SK-N-SH (cell line): ENCODE measurements around the gene DPF1. TPM values are rescaled to one million over a fixed set of nuclear protein-coding genes. Genes with fewer than 3 reads are reported as not detected.

Experiments used
- CTCF ChIA-PET: fragments of 300-600, 350-600 bp; formaldehyde crosslinking; extraction: SDS; loops from one replicate; lab custom pipeline; 2021; lab: Yijun Ruan, JAX
- POLR2A ChIA-PET: fragments of 350-600 bp; sonication (Branson Sonifier 250); formaldehyde crosslinking; extraction: SDS; loops from one replicate; lab custom pipeline; 2020; ENCODE audit warnings: antibody characterized with exemption, inconsistent platforms; lab: Yijun Ruan, JAX
- DNase-seq: peaks from one replicate; pipeline ENCODE4 v3.0.0; 2012
- H2AFZ ChIP-seq: fragments of 200-600 bp; sonication (generic); 2 replicates; pipeline ENCODE4 v1.8.1; 2016; ENCODE audit warnings: antibody characterized with exemption, mild to moderate bottlenecking, low read depth
- H3F3A ChIP-seq: fragments of 200-600 bp; sonication (generic); replicated peaks from 2 replicates; pipeline ENCODE3; 2016; ENCODE audit warnings: antibody characterized with exemption, mild to moderate bottlenecking; ENCODE audit not compliant: insufficient read depth
- H3K27ac ChIP-seq, 2 experiments: fragments of 200-500 bp in 1 of 2; fragments of 200-600 bp in 1 of 2; sonication (Bioruptor generic) in 1 of 2; sonication (generic), shearing (Covaris generic) in 1 of 2; 2 replicates each; pipeline versions ENCODE4 v1.5.1 to v1.6.1; 2014 to 2016; ENCODE audit warnings: low read depth in 2 of 2, inconsistent platforms in 1 of 2, low read length in 1 of 2, mild to moderate bottlenecking in 1 of 2, mixed read lengths in 1 of 2
- H3K27me3 ChIP-seq: fragments of 200-600 bp; sonication (generic), shearing (Covaris generic); 2 replicates; pipeline ENCODE4 v1.6.1; 2016; ENCODE audit warnings: mixed run types; ENCODE audit not compliant: insufficient read depth
- H3K36me3 ChIP-seq, 2 experiments: fragments of 200-500 bp in 1 of 2; fragments of 200-600 bp in 1 of 2; sonication (Bioruptor generic) in 1 of 2; sonication (generic) in 1 of 2; replicated peaks in 1 of 2; 2 replicates each; pipeline versions ENCODE3 to v1.5.1; 2014 to 2016; ENCODE audit warnings: low read length in 1 of 2, mild to moderate bottlenecking in 1 of 2; ENCODE audit not compliant: insufficient read depth in 2 of 2, control insufficient read depth in 1 of 2
- H3K4me1 ChIP-seq, 2 experiments: fragments of 200-500 bp in 1 of 2; fragments of 200-600 bp in 1 of 2; sonication (Bioruptor generic) in 1 of 2; sonication (generic), shearing (Covaris generic) in 1 of 2; 2 replicates each; pipeline versions ENCODE4 v1.5.1 to v1.6.1; 2014 to 2016; ENCODE audit warnings: low read depth in 1 of 2, low read length in 1 of 2, mixed run types in 1 of 2; ENCODE audit not compliant: insufficient read depth in 2 of 2, control insufficient read depth in 1 of 2
- H3K4me2 ChIP-seq: fragments of 200-600 bp; sonication (generic), shearing (Covaris generic); 2 replicates; pipeline ENCODE4 v1.6.1; 2017; ENCODE audit warnings: mixed run types
- H3K4me3 ChIP-seq, 2 experiments: fragments of 200-500 bp in 1 of 2; fragments of 200-600 bp in 1 of 2; sonication (Bioruptor generic) in 1 of 2; sonication (generic), shearing (Covaris generic) in 1 of 2; 2 replicates each; pipeline versions ENCODE4 v1.5.1 to v1.8.1; 2014 to 2016; ENCODE audit warnings: low read depth in 2 of 2, inconsistent platforms in 1 of 2, low read length in 1 of 2, mild to moderate bottlenecking in 1 of 2, mixed read lengths in 1 of 2, moderate library complexity in 1 of 2
- H3K79me2 ChIP-seq: fragments of 200-600 bp; sonication (generic); 2 replicates; pipeline ENCODE4 v1.8.1; 2017; ENCODE audit warnings: mild to moderate bottlenecking; ENCODE audit not compliant: insufficient read depth
- H3K9ac ChIP-seq: fragments of 200-600 bp; sonication (generic); 2 replicates; pipeline ENCODE4 v1.6.1; 2017; ENCODE audit warnings: mixed run types
- H3K9me2 ChIP-seq: fragments of 200-600 bp; sonication (generic); 2 replicates; pipeline ENCODE4 v1.6.1; 2017; ENCODE audit warnings: mixed run types
- H3K9me3 ChIP-seq: fragments of 200-600 bp; sonication (generic); 2 replicates; pipeline ENCODE4 v1.6.1; 2017; ENCODE audit warnings: mixed run types, mild to moderate bottlenecking, moderate library complexity
- H4K20me1 ChIP-seq: fragments of 200-600 bp; sonication (generic); 2 replicates; pipeline ENCODE4 v1.6.1; 2017; ENCODE audit warnings: mild to moderate bottlenecking, mixed run types; ENCODE audit not compliant: insufficient read depth
- CHD2 ChIP-seq: fragments of 150-350 bp; IDR thresholded peaks from 2 replicates; pipeline ENCODE4 v1.6.1; 2018; ENCODE audit warnings: low read length; ENCODE audit not compliant: partially characterized antibody
- ELF1 ChIP-seq: IDR thresholded peaks from 2 replicates; pipeline ENCODE4 v1.4.0; 2012
- FOSL2 ChIP-seq: IDR thresholded peaks from 2 replicates; pipeline ENCODE4 v1.4.0; 2012; ENCODE audit warnings: low read depth, mild to moderate bottlenecking, moderate library complexity, borderline replicate concordance
- FOXJ3 ChIP-seq: sonication (generic); formaldehyde crosslinking; IDR thresholded peaks from 2 replicates; pipeline ENCODE4 v1.5.1; 2020; ENCODE audit warnings: mild to moderate bottlenecking, missing genetic modification reagents
- GABPA ChIP-seq: IDR thresholded peaks from 2 replicates; pipeline ENCODE4 v1.4.0; 2012; ENCODE audit warnings: low read depth, mild to moderate bottlenecking
- JUND ChIP-seq: IDR thresholded peaks from 2 replicates; pipeline ENCODE4 v1.4.0; 2012
- MEF2A ChIP-seq: IDR thresholded peaks from 2 replicates; pipeline ENCODE4 v1.4.0; 2012; ENCODE audit warnings: low read depth, borderline replicate concordance
- MXI1 ChIP-seq: IDR thresholded peaks from 2 replicates; pipeline ENCODE4 v1.6.1; 2012; ENCODE audit warnings: mild to moderate bottlenecking, low read depth, low read length, improper control_type of control experiment
- NRF1 ChIP-seq: IDR thresholded peaks from 2 replicates; pipeline ENCODE4 v1.6.1; 2012; ENCODE audit warnings: low read depth, mild to moderate bottlenecking, low read length
- POLR2AphosphoS5 ChIP-seq: IDR thresholded peaks from 2 replicates; pipeline ENCODE4 v1.6.1; 2012; ENCODE audit warnings: low read depth, low read length
- RAD21 ChIP-seq: IDR thresholded peaks from 2 replicates; pipeline ENCODE4 v1.6.1; 2012; ENCODE audit warnings: mild to moderate bottlenecking, low read length
- RFX5 ChIP-seq: IDR thresholded peaks from 2 replicates; pipeline ENCODE4 v1.6.1; 2012; ENCODE audit warnings: mild to moderate bottlenecking, improper control_type of control experiment, low read length
- RXRA ChIP-seq: IDR thresholded peaks from 2 replicates; pipeline ENCODE4 v1.4.0; 2012; ENCODE audit warnings: low read depth, mild to moderate bottlenecking, borderline replicate concordance
- SIN3A ChIP-seq: IDR thresholded peaks from 2 replicates; pipeline ENCODE4 v1.6.1; 2012; ENCODE audit warnings: low read depth, mild to moderate bottlenecking, low read length, moderate library complexity, borderline replicate concordance
- TCF12 ChIP-seq: IDR thresholded peaks from 2 replicates; pipeline ENCODE4 v1.4.0; 2012
- YY1 ChIP-seq: IDR thresholded peaks from 2 replicates; pipeline ENCODE4 v1.4.0; 2012; ENCODE audit warnings: low read depth, mild to moderate bottlenecking
- WGBS: methylation state at CpG from one replicate; pipeline ENCODE4 v1.1.6; 2017; ENCODE audit warnings: low lambda C conversion rate; 5-methylcytosine and 5-hydroxymethylcytosine counted together
- polyA plus RNA-seq, 3 experiments: library from polyadenylated mRNA; depleted of rRNA; stranded (reverse); fragments of >200 nt; gene quantifications; 2 replicates each; pipeline ENCODE4 v1.2.3, GENCODE V29; 2012
- TF ChIP-seq, protein P1 (sequence below): IDR thresholded peaks from 2 replicates; pipeline ENCODE4 v1.4.0; 2012; ENCODE audit warnings: low read depth
- TF ChIP-seq, protein P2 (sequence below): IDR thresholded peaks from 2 replicates; pipeline ENCODE4 v1.4.0; 2012; ENCODE audit warnings: low read depth, borderline replicate concordance
- TF ChIP-seq, protein P3 (sequence below): fragments of 150-350 bp; IDR thresholded peaks from 2 replicates; pipeline ENCODE4 v1.6.1; 2016; ENCODE audit warnings: mild to moderate bottlenecking, low read depth, low read length
- TF ChIP-seq, protein P4 (sequence below): fragments of 200-600 bp; sonication (generic); IDR thresholded peaks from 2 replicates; pipeline ENCODE4 v1.6.1; 2017; ENCODE audit warnings: antibody characterized with exemption, mild to moderate bottlenecking, moderate library complexity
- TF ChIP-seq, protein P5 (sequence below): IDR thresholded peaks from 2 replicates; pipeline ENCODE4 v1.6.1; 2012; ENCODE audit warnings: mild to moderate bottlenecking, low read depth, low read length, moderate library complexity

Gene DPF1
- polyA plus RNA-seq, 1 of the 3 experiments (the other 2 are of a cell fraction) = 4.8 TPM

DNA sequence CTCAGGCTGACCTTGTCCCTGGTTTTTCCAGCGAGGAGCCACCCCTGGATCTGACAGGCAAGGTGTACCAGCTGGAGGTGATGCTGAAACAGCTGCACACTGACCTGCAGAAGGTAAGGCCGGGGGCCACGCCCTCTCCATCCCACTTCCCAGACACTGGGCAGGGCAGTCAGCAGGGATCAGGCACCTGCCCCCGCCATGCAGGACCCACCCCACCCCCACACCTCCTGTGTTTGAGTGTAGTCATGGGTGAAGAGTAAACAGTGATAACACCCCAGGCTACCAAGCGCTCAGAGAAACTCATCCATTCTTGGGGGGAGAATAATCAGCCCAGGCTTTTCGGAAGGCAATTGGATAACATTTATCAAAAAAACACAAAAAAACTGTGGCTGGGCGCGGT is 19.9 kb downstream of the DPF1 start:
- H3K79me2 ChIP-seq = no peaks in the 10 kb centered on the region
- H3K4me2 ChIP-seq = no peak overlapping the region
- DNase-seq = no peak
- ChIA-PET POLR2A (no interaction called here), CTCF (interaction anchor here (0.9 kb wide), 2 partner anchors 301 to 306 kb away, joined by 3 to 4 read pairs; no protein-coding TSS in a partner anchor)
- H3K4me1 ChIP-seq = peaks cover 0 to under 1% of the 10 kb centered on the region in 2 experiments; a peak in 1 of 4 replicates
- no peak overlapping the region for H3K4me3 ChIP-seq
- no peaks in the 10 kb centered on the region for H3K27me3 ChIP-seq
- peaks cover 5% of the 10 kb centered on the region for H3F3A ChIP-seq
- no peak overlapping the region for H2AFZ ChIP-seq
- no peak overlapping the region for H3K27ac ChIP-seq
- no peak overlapping the region for H3K9ac ChIP-seq
- TF ChIP-seq ELF1 (no peak), RXRA (no peak), FOSL2 (no peak), MXI1 (no peak), RFX5 (no peak), YY1 (no peak), CHD2 (no peak), JUND (no peak), TCF12 (no peak), RAD21 (no peak), NRF1 (no peak), POLR2AphosphoS5 (no peak), FOXJ3 (CRISPR knock-in tag) (no peak), MEF2A (no peak), SIN3A (no peak)
- TF ChIP-seq, protein P1, sequence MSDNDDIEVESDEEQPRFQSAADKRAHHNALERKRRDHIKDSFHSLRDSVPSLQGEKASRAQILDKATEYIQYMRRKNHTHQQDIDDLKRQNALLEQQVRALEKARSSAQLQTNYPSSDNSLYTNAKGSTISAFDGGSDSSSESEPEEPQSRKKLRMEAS = no peak
- TF ChIP-seq, protein P2, sequence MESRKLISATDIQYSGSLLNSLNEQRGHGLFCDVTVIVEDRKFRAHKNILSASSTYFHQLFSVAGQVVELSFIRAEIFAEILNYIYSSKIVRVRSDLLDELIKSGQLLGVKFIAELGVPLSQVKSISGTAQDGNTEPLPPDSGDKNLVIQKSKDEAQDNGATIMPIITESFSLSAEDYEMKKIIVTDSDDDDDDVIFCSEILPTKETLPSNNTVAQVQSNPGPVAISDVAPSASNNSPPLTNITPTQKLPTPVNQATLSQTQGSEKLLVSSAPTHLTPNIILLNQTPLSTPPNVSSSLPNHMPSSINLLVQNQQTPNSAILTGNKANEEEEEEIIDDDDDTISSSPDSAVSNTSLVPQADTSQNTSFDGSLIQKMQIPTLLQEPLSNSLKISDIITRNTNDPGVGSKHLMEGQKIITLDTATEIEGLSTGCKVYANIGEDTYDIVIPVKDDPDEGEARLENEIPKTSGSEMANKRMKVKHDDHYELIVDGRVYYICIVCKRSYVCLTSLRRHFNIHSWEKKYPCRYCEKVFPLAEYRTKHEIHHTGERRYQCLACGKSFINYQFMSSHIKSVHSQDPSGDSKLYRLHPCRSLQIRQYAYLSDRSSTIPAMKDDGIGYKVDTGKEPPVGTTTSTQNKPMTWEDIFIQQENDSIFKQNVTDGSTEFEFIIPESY = no peak
- TF ChIP-seq, protein P3, sequence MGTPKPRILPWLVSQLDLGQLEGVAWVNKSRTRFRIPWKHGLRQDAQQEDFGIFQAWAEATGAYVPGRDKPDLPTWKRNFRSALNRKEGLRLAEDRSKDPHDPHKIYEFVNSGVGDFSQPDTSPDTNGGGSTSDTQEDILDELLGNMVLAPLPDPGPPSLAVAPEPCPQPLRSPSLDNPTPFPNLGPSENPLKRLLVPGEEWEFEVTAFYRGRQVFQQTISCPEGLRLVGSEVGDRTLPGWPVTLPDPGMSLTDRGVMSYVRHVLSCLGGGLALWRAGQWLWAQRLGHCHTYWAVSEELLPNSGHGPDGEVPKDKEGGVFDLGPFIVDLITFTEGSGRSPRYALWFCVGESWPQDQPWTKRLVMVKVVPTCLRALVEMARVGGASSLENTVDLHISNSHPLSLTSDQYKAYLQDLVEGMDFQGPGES = no peak
- H4K20me1 ChIP-seq = no peaks in the 10 kb centered on the region
- H3K9me3 ChIP-seq = no peaks in the 10 kb centered on the region
- H3K36me3 ChIP-seq = peaks cover 4 to 28% of the 10 kb centered on the region in 2 experiments
- 93% methylated on average over 7 of the region's 8 CpGs for WGBS
- no peaks in the 10 kb centered on the region for H3K9me2 ChIP-seq

DNA sequence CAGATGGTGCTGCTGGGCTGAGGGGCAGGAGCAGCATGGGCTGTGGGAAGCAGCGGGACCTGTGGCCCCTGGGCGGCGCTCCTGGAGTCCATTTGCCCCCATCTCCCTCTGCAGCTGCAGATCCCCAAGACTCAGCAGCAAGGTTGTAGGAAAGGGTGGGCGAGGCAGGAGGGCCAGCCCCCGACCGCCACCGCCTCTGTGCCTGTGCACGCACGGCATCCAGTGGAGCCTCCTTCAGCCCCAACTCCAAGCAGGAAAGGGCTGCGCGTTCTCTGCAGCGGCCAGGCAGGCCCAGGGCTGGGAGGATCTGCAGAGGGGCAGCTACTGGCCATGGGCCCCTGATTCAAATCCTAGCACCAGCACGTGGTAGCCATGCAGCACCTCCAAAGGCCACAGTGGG is 20.8 kb downstream of the DPF1 start:
- Histone ChIP-seq H3K36me3 (peaks cover 4 to 28% of the 10 kb centered on the region in 2 experiments), H3K9me2 (no peaks in the 10 kb centered on the region), H3K79me2 (no peaks in the 10 kb centered on the region), H3F3A (peaks cover 1% of the 10 kb centered on the region), H3K4me3 (no peak overlapping the region), H3K4me1 (no peaks in the 10 kb centered on the region; a peak in 1 of 4 replicates), H3K4me2 (no peak overlapping the region), H3K9ac (no peak overlapping the region), H3K27ac (no peak overlapping the region), H3K9me3 (no peaks in the 10 kb centered on the region), H3K27me3 (no peaks in the 10 kb centered on the region), H2AFZ (no peak overlapping the region), H4K20me1 (no peaks in the 10 kb centered on the region)
- no peak for DNase-seq
- WGBS = 87% methylated on average over 10 of the region's 13 CpGs
- ChIA-PET CTCF (interaction anchor here (0.9 kb wide), 2 partner anchors 300 to 305 kb away, joined by 3 to 4 read pairs; no protein-coding TSS in a partner anchor), POLR2A (no interaction called here)
- no peak for TF ChIP-seq MEF2A
- no peak for TF ChIP-seq GABPA
- TF ChIP-seq POLR2AphosphoS5 = no peak
- TF ChIP-seq JUND = no peak
- no peak for TF ChIP-seq CHD2
- TF ChIP-seq TCF12 = no peak
- TF ChIP-seq, protein P4, sequence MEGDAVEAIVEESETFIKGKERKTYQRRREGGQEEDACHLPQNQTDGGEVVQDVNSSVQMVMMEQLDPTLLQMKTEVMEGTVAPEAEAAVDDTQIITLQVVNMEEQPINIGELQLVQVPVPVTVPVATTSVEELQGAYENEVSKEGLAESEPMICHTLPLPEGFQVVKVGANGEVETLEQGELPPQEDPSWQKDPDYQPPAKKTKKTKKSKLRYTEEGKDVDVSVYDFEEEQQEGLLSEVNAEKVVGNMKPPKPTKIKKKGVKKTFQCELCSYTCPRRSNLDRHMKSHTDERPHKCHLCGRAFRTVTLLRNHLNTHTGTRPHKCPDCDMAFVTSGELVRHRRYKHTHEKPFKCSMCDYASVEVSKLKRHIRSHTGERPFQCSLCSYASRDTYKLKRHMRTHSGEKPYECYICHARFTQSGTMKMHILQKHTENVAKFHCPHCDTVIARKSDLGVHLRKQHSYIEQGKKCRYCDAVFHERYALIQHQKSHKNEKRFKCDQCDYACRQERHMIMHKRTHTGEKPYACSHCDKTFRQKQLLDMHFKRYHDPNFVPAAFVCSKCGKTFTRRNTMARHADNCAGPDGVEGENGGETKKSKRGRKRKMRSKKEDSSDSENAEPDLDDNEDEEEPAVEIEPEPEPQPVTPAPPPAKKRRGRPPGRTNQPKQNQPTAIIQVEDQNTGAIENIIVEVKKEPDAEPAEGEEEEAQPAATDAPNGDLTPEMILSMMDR = no peak
- TF ChIP-seq, protein P5, sequence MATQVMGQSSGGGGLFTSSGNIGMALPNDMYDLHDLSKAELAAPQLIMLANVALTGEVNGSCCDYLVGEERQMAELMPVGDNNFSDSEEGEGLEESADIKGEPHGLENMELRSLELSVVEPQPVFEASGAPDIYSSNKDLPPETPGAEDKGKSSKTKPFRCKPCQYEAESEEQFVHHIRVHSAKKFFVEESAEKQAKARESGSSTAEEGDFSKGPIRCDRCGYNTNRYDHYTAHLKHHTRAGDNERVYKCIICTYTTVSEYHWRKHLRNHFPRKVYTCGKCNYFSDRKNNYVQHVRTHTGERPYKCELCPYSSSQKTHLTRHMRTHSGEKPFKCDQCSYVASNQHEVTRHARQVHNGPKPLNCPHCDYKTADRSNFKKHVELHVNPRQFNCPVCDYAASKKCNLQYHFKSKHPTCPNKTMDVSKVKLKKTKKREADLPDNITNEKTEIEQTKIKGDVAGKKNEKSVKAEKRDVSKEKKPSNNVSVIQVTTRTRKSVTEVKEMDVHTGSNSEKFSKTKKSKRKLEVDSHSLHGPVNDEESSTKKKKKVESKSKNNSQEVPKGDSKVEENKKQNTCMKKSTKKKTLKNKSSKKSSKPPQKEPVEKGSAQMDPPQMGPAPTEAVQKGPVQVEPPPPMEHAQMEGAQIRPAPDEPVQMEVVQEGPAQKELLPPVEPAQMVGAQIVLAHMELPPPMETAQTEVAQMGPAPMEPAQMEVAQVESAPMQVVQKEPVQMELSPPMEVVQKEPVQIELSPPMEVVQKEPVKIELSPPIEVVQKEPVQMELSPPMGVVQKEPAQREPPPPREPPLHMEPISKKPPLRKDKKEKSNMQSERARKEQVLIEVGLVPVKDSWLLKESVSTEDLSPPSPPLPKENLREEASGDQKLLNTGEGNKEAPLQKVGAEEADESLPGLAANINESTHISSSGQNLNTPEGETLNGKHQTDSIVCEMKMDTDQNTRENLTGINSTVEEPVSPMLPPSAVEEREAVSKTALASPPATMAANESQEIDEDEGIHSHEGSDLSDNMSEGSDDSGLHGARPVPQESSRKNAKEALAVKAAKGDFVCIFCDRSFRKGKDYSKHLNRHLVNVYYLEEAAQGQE = no peak
